Heart right ventricle (tissue), 16 donors: ENCODE results near the gene NUCKS1. TPM values are rescaled to one million over a fixed set of nuclear protein-coding genes. Genes with fewer than 3 reads are reported as not detected.

Experiments
- ATAC-seq, 8 donors: fragments of 200-7000 bp; cut with Tn5 transposase; one replicate each; pipeline ENCODE4 v1.9.1; 2020; ENCODE audit warnings: mild to moderate bottlenecking in 8 of 8, moderate library complexity in 8 of 8, moderate number of reproducible peaks in 1 of 8
- DNase-seq, 2 donors: peaks; one replicate each; pipeline ENCODE4 v3.0.0-alpha.2; 2020
- H3K27ac ChIP-seq, 10 donors: fragments of 200-600 bp; sonication (generic) in 2 of 10; one replicate each; pipeline versions ENCODE4 v1.5.0 to v1.8.0; 2020 to 2022; ENCODE audit warnings: mild to moderate bottlenecking in 3 of 10
- H3K27me3 ChIP-seq, 7 donors: fragments of 200-600 bp; one replicate each; pipeline ENCODE4 v1.8.0; 2021 to 2022; ENCODE audit warnings: mild to moderate bottlenecking in 2 of 7
- H3K36me3 ChIP-seq, 9 donors: fragments of 200-600 bp; sonication (generic) in 1 of 9; one replicate each; pipeline versions ENCODE4 v1.5.0 to v1.8.0; 2020 to 2022; ENCODE audit warnings: mild to moderate bottlenecking in 2 of 9
- H3K4me1 ChIP-seq, 9 donors: fragments of 200-600 bp; sonication (generic) in 1 of 9; one replicate each; pipeline versions ENCODE4 v1.5.0 to v1.8.0; 2020 to 2022; ENCODE audit warnings: mild to moderate bottlenecking in 4 of 9
- H3K4me3 ChIP-seq, 10 donors: fragments of 200-600 bp; sonication (generic) in 2 of 10; one replicate each; pipeline versions ENCODE4 v1.5.0 to v1.8.0; 2020 to 2022; ENCODE audit warnings: mild to moderate bottlenecking in 7 of 10, moderate library complexity in 2 of 10
- H3K9me3 ChIP-seq, 11 donors: fragments of 200-600 bp in 10 of 11; sonication (generic) in 2 of 11; one replicate each; pipeline versions ENCODE4 v1.5.0 to v1.8.0; 2013 to 2022; ENCODE audit warnings: mild to moderate bottlenecking in 2 of 11, control low read depth in 1 of 11, moderate library complexity in 1 of 11
- CTCF ChIP-seq, 9 donors: fragments of 200-600 bp; sonication (generic) in 2 of 9; IDR thresholded peaks; one replicate each; pipeline versions ENCODE4 v1.5.0 to v1.8.0; 2021 to 2022; ENCODE audit warnings: antibody characterized with exemption in 9 of 9, mild to moderate bottlenecking in 5 of 9, moderate library complexity in 1 of 9
- WGBS, 2 donors: extraction: QIAGEN DNeasy Blood & Tissue Kit; methylation state at CpG; one replicate each; pipeline ENCODE4 v1.1.7; 2013; ENCODE audit warnings: inconsistent platforms in 1 of 2; 5-methylcytosine and 5-hydroxymethylcytosine counted together
- intact Hi-C, 10 donors: fragments of 100-400 bp; cut with DNase I; formaldehyde crosslinking; loops; one replicate each; pipeline versions ENCODE4 v1.11.1 to v1.14.2; 2022
- polyA plus RNA-seq, 2 donors: library from polyadenylated mRNA; stranded (reverse); fragments of 200-250 nt; gene quantifications; one replicate each; pipeline ENCODE4 v1.2.3, GENCODE V29; 2013
- total RNA-seq, 10 donors: library from RNA; stranded (reverse); fragmentation: NEBNext Ultra II Directional in 3 of 10; extraction: Animal tissue kit (Norgen Biotek cat#: 25700) in 3 of 10; gene quantifications; one replicate each; pipeline versions ENCODE4 v1.2.1 to v1.2.4, GENCODE V29; 2021 to 2023
- donor health status: Arrhythmogenic right ventricular cardiomyopathy.
- donor health status: ischemic (EF 13 %, LVEDD 7.1; RV severe dilation, severe dysfunction).
- donor health status: healthy with polysubstance abuse.
- donor health status: DM: no; HTN: yes; CAD: no.
- donor health status: DM: no; HTN: no; CAD: no.
- donor health status: ischemic (EF 25% LVEDD 6.9; RV normal size, moderate dysfunction).
- donor health status: ischemic (EF 25% LVEDD 5.7; RV mildly dilated, moderate dysfunction).
- donor health status: healthy.
- donor health status: DM: yes; HTN: yes; CAD: no.
- donor health status: Ischemic cardiomyopathy.
- donor health status: ischemic (EF 35%, LVEDD 5.7; RV mildly dilated, moderate dysfunction).
- donor health status: nonischemic (EF 11% LVEDD 7.7; RV severe dilation, severe dysfunction).
- donor health status: DM: yes; HTN: yes; CAD: no.
- donor health status: PGD.
- donor health status: ischemic (EF 29% LVEDD 5.4; RV normal size, mild dysfunction).
- donor health status: nonischemic (EF 23%, LVEDD 6.1; RV moderate dilation, normal function).

The NUCKS1 gene
- total and polyA plus RNA-seq, 12 donors: 31.8 to 245 (median 211) TPM

- TF ChIP-seq CTCF (IDR thresholded peaks at IDR 0.05): no peak
- DNase-seq: no peak
- Histone ChIP-seq H3K27ac (no peak overlapping the region), H3K27me3 (no peaks in the 10 kb centered on the region), H3K36me3 (peaks cover 0 to 100% (median 55%) of the 10 kb centered on the region in 9 donors), H3K4me1 (peaks cover 0 to 9% (median 0%) of the 10 kb centered on the region in 9 donors), H3K9me3 (no peaks in the 10 kb centered on the region), H3K4me3 (no peak overlapping the region)
- intact Hi-C loops: loop anchor here in 1 of 10 donors (10.0 kb wide), 1 partner anchor 124 kb away; no protein-coding TSS in a partner anchor
- 73% methylated on average over 3 of the region's 3 CpGs for WGBS, 2 donors
- no peak for ATAC-seq
Observed at GRCh38 chr1:205719015-205719414, 31.0 kb downstream of the NUCKS1 start.

- intact Hi-C loops: loop anchor here in 1 of 10 donors (10.0 kb wide), 1 partner anchor 122 kb away; no protein-coding TSS in a partner anchor
Observed at GRCh38 chr1:205716371-205717132, 33.4 kb downstream of the NUCKS1 start.

GRCh38 chr1:205715628-205716027, 34.4 kb downstream of the NUCKS1 start:
- no peaks in the 10 kb centered on the region for H3K27me3 ChIP-seq
- no peaks in the 10 kb centered on the region for H3K9me3 ChIP-seq
- H3K27ac ChIP-seq: no peak overlapping the region
- H3K4me1 ChIP-seq: peaks cover 0 to 18% (median 7%) of the 10 kb centered on the region in 9 donors
- intact Hi-C loops: loop anchor here in 1 of 10 donors (10.0 kb wide), 1 partner anchor 121 kb away; no protein-coding TSS in a partner anchor
- peaks cover 0 to 79% (median 50%) of the 10 kb centered on the region in 9 donors for H3K36me3 ChIP-seq
- 79 to 81% methylated on average over 5 of the region's 5 CpGs for WGBS, 2 donors
- no peak for DNase-seq
- no peak overlapping the region for H3K4me3 ChIP-seq
- peak in 2 of 8 donors; percentile 14 to 26 for ATAC-seq
- TF ChIP-seq CTCF (IDR thresholded peaks at IDR 0.05): no peak

More at GRCh38 chr1:205716371-205717132, 33.4 kb downstream of the NUCKS1 start:
- peaks cover 0 to 9% (median 0%) of the 10 kb centered on the region in 9 donors for H3K4me1 ChIP-seq
- H3K27me3 ChIP-seq: no peaks in the 10 kb centered on the region
- H3K9me3 ChIP-seq: no peaks in the 10 kb centered on the region
- 86 to 87% methylated on average over 7 of the region's 7 CpGs for WGBS, 2 donors
- TF ChIP-seq CTCF (IDR thresholded peaks at IDR 0.05): no peak
- ATAC-seq (no peak), DNase-seq (no peak)
- no peak overlapping the region for H3K4me3 ChIP-seq
- H3K27ac ChIP-seq: no peak overlapping the region
- H3K36me3 ChIP-seq: peaks cover 0 to 85% (median 55%) of the 10 kb centered on the region in 9 donors

GRCh38 chr1:205714906-205715246, 35.1 kb downstream of the NUCKS1 start:
- H3K9me3 ChIP-seq: no peaks in the 10 kb centered on the region
- 80 to 85% methylated on average over 4 of the region's 4 CpGs for WGBS, 2 donors
- peaks cover 0 to 19% (median 9%) of the 10 kb centered on the region in 9 donors for H3K4me1 ChIP-seq
- no peak overlapping the region for H3K4me3 ChIP-seq
- H3K27ac ChIP-seq: no peak overlapping the region
- no peaks in the 10 kb centered on the region for H3K27me3 ChIP-seq
- no peak for TF ChIP-seq CTCF (IDR thresholded peaks at IDR 0.05)
- no peak for ATAC-seq
- no peak for DNase-seq
- peaks cover 0 to 78% (median 47%) of the 10 kb centered on the region in 9 donors for H3K36me3 ChIP-seq
- intact Hi-C loops: loop anchor here in 3 of 10 donors (5.0 to 10.0 kb wide), 3 partner anchors 43 to 123 kb away; no protein-coding TSS in a partner anchor
